Measurements from ENCODE around the gene SLMAP.

DNA sequence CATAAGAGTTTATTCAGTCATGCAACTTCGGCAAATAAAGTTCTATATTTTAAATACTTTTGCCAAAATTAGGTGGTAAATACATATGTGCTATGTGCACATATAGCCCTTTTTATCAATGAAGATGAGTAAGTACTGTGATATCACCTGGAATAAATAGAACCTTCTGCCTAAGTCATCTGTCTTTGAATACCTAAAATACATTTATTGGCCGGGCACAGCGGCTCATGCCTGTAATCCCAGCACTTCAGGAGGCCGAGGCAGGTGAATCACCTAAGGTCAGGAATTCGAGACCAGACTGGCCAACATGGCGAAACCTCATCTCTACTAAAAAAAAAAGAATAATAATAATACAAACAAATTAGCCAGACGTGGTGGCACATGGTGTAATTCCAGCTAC is 178.3 kb downstream of the SLMAP start:
- TF ChIP-seq CTCF (IDR thresholded peaks at IDR 0.05; ENCODE audit: borderline replicate concordance, extremely low read depth, low read length, poor library complexity, severe bottlenecking) (no peak), EZH2 (IDR thresholded peaks at IDR 0.05; ENCODE audit: borderline replicate concordance, low read depth, low read length, severe bottlenecking) (no peak)
